ENCODE data around the gene CD40LG.

- TF ChIP-seq CTCF (IDR thresholded peaks at IDR 0.05; ENCODE audit: insufficient read depth, low read length, poor library complexity, severe bottlenecking) (no peak), EZH2phosphoT487 (conservative IDR thresholded peaks at IDR 0.05; ENCODE audit: low read length) (no peak)
These were observed 49.2 kb downstream of the CD40LG start for GRCh38 chrX:136697156-136697555.

Data from SU-DHL-6 (cell line).